Fibroblast of lung (primary cell): ENCODE results near the gene NOL11. TPM values are rescaled to one million over a fixed set of nuclear protein-coding genes. Genes with fewer than 3 reads are reported as not detected.

ENCODE experiments used
- DNase-seq, 2 donors: peaks; one replicate each; pipeline versions ENCODE4 v3.0.0 to v3.0.0-alpha.2; 2010; ENCODE audit warnings: low read depth in 2 of 2
- H2AFZ ChIP-seq: 2 replicates; pipeline ENCODE4 v1.5.1; 2012; ENCODE audit warnings: low read length, control low read depth, inconsistent platforms
- H3K27ac ChIP-seq: 2 replicates; pipeline ENCODE4 v1.5.1; 2011; ENCODE audit warnings: low read length, control low read depth; ENCODE audit not compliant: insufficient read depth
- H3K27me3 ChIP-seq: 2 replicates; pipeline ENCODE4 v1.5.1; 2011; ENCODE audit warnings: mild to moderate bottlenecking, low read length; ENCODE audit not compliant: control insufficient read depth, insufficient read depth
- H3K36me3 ChIP-seq: 2 replicates; pipeline ENCODE4 v1.5.1; 2011; ENCODE audit warnings: low read length; ENCODE audit not compliant: control insufficient read depth, insufficient read depth
- H3K4me1 ChIP-seq: 2 replicates; pipeline ENCODE4 v1.5.1; 2011; ENCODE audit warnings: low read length; ENCODE audit not compliant: control insufficient read depth, insufficient read depth; ENCODE audit errors: extremely low read depth
- H3K4me2 ChIP-seq: 2 replicates; pipeline ENCODE4 v1.5.1; 2011; ENCODE audit warnings: low read length, control low read depth; ENCODE audit not compliant: insufficient read depth; ENCODE audit errors: extremely low read depth
- H3K4me3 ChIP-seq, 4 experiments: fragments of 200-600 bp in 1 of 4; sonication (generic) in 1 of 4; replicated peaks in 1 of 4; 2 replicates each; pipeline ENCODE4 v1.5.1; 2011 to 2016; ENCODE audit warnings: low read length in 4 of 4, low read depth in 3 of 4, mild to moderate bottlenecking in 3 of 4, control low read depth in 2 of 4, inconsistent platforms in 1 of 4, mixed read lengths in 1 of 4; ENCODE audit not compliant: insufficient read depth in 1 of 4; ENCODE audit errors: control extremely low read depth in 1 of 4
- H3K79me2 ChIP-seq: 2 replicates; pipeline ENCODE4 v1.5.1; 2012; ENCODE audit warnings: mild to moderate bottlenecking, low read length, inconsistent platforms; ENCODE audit not compliant: control insufficient read depth, insufficient read depth
- H3K9ac ChIP-seq: 2 replicates; pipeline ENCODE4 v1.5.1; 2011; ENCODE audit warnings: mild to moderate bottlenecking, low read length, control low read depth; ENCODE audit not compliant: insufficient read depth
- H3K9me3 ChIP-seq: 2 replicates; pipeline ENCODE4 v1.5.1; 2012; ENCODE audit warnings: low read depth, low read length; ENCODE audit not compliant: control insufficient read depth, insufficient read depth
- H4K20me1 ChIP-seq: 2 replicates; pipeline ENCODE4 v1.5.1; 2011; ENCODE audit warnings: low read length; ENCODE audit not compliant: control insufficient read depth, insufficient read depth; ENCODE audit errors: extremely low read depth
- CTCF ChIP-seq, 2 donors: IDR thresholded peaks in 1 of 2; conservative IDR thresholded peaks in 1 of 2; 1 replicate in 1 of 2; 2 replicates in 1 of 2; pipeline ENCODE4 v1.5.1; 2011 to 2012; ENCODE audit warnings: low read length in 2 of 2, control low read depth in 1 of 2, inconsistent platforms in 1 of 2, low read depth in 1 of 2, mild to moderate bottlenecking in 1 of 2
- EZH2 ChIP-seq: IDR thresholded peaks from 2 replicates; pipeline ENCODE4 v1.5.1; 2012; ENCODE audit warnings: low read length, control low read depth, mild to moderate bottlenecking; ENCODE audit errors: missing control alignments
- polyA plus RNA-seq, 2 donors: library from polyadenylated mRNA; depleted of rRNA in 1 of 2; stranded (reverse) in 1 of 2; unstranded in 1 of 2; fragments of >200 nt; gene quantifications; 2 replicates each; pipeline ENCODE4 v1.2.1, GENCODE V29; 2011 to 2012; ENCODE audit warnings: missing spikeins in 1 of 2
- total RNA-seq: library from RNA; depleted of rRNA; stranded (reverse); fragments of >200 nt; gene quantifications from 2 replicates; pipeline ENCODE4 v1.2.1, GENCODE V29; 2014

Gene NOL11
- total and polyA plus RNA-seq, 2 donors (not counting 1 experiment from before 2014, with no cell fraction given) = 21.5 to 35.6 TPM

- TF ChIP-seq EZH2 (no peak), CTCF (conservative IDR thresholded peaks at IDR 0.05 in 1 of 2, IDR thresholded peaks at IDR 0.05 in 1 of 2; ENCODE audit: low read depth in 1 of 2, low read length in 2 of 2) (no peak)
- Histone ChIP-seq H2AFZ (no peak overlapping the region), H3K4me1 (peaks cover 3% of the 10 kb centered on the region), H4K20me1 (no peaks in the 10 kb centered on the region), H3K4me2 (peak overlapping the region; percentile 15), H3K4me3 (no peak overlapping the region), H3K79me2 (no peaks in the 10 kb centered on the region), H3K27me3 (no peaks in the 10 kb centered on the region), H3K9me3 (no peaks in the 10 kb centered on the region), H3K27ac (no peak overlapping the region), H3K36me3 (no peaks in the 10 kb centered on the region), H3K9ac (no peak overlapping the region)
- peak; percentile 16 to 78 for DNase-seq
Measured at GRCh38 chr17:67759355-67760171, 41.8 kb downstream of the NOL11 start.

GRCh38 chr17:67765623-67766022, 47.9 kb downstream of the NOL11 start:
- H3K4me2 ChIP-seq = no peak overlapping the region

GRCh38 chr17:67769231-67769630, 51.5 kb downstream of the NOL11 start:
- H3K79me2 ChIP-seq = no peaks in the 10 kb centered on the region
- no peaks in the 10 kb centered on the region for H4K20me1 ChIP-seq
- no peak overlapping the region for H3K4me2 ChIP-seq
- TF ChIP-seq EZH2 (no peak), CTCF (conservative IDR thresholded peaks at IDR 0.05 in 1 of 2, IDR thresholded peaks at IDR 0.05 in 1 of 2; ENCODE audit: low read depth in 1 of 2, low read length in 2 of 2) (no peak)
- no peaks in the 10 kb centered on the region for H3K4me1 ChIP-seq
- no peak for DNase-seq
- no peak overlapping the region for H3K4me3 ChIP-seq
- no peaks in the 10 kb centered on the region for H3K9me3 ChIP-seq
- H3K27ac ChIP-seq = no peak overlapping the region
- H3K36me3 ChIP-seq = no peaks in the 10 kb centered on the region
- no peaks in the 10 kb centered on the region for H3K27me3 ChIP-seq
- no peak overlapping the region for H2AFZ ChIP-seq
- no peak overlapping the region for H3K9ac ChIP-seq

More at GRCh38 chr17:67765623-67766022, 47.9 kb downstream of the NOL11 start:
- no peak for DNase-seq
- Histone ChIP-seq H2AFZ (no peak overlapping the region), H3K4me3 (no peak overlapping the region), H3K9me3 (no peaks in the 10 kb centered on the region), H3K9ac (no peak overlapping the region), H3K4me1 (no peaks in the 10 kb centered on the region), H3K36me3 (no peaks in the 10 kb centered on the region), H3K79me2 (no peaks in the 10 kb centered on the region), H4K20me1 (no peaks in the 10 kb centered on the region), H3K27me3 (no peaks in the 10 kb centered on the region), H3K27ac (no peak overlapping the region)
- no peak for TF ChIP-seq EZH2
- no peak for TF ChIP-seq CTCF (conservative IDR thresholded peaks at IDR 0.05 in 1 of 2, IDR thresholded peaks at IDR 0.05 in 1 of 2; ENCODE audit: low read depth in 1 of 2, low read length in 2 of 2)
